Motor neuron (in vitro differentiated cells): ENCODE results near the gene HSD11B1. TPM values are rescaled to one million over a fixed set of nuclear protein-coding genes. Genes with fewer than 3 reads are reported as not detected.

ENCODE experiments used
- ATAC-seq, 8 experiments: fragments of 200-7000 bp; cut with Tn5 transposase; replicated peaks in 6 of 8; 2 replicates each; pipeline ENCODE4 v1.8.0; 2021; ENCODE audit warnings: mild to moderate bottlenecking in 8 of 8, moderate library complexity in 8 of 8
- H3K27ac ChIP-seq, 2 donors: fragments of 250-450 bp; sonication (Bioruptor Pico); 2 replicates each; pipeline ENCODE4 v1.9.0; 2021; ENCODE audit warnings: antibody characterized with exemption in 2 of 2, mild to moderate bottlenecking in 2 of 2, moderate library complexity in 1 of 2
- H3K4me1 ChIP-seq, 2 donors: fragments of 250-450 bp; sonication (Bioruptor Pico); replicated peaks in 1 of 2; 2 replicates each; pipeline ENCODE4 v1.6.1; 2021; ENCODE audit warnings: antibody characterized with exemption in 2 of 2, mild to moderate bottlenecking in 2 of 2, moderate library complexity in 1 of 2
- H3K4me3 ChIP-seq, 5 donors: fragments of 250-450 bp; sonication (Bioruptor Pico); 2 replicates each; pipeline ENCODE4 v1.9.0; 2021; ENCODE audit warnings: antibody characterized with exemption in 5 of 5, mild to moderate bottlenecking in 5 of 5, moderate library complexity in 4 of 5
- WGBS, 10 experiments: fragments of 450-650 bp; shearing (Covaris generic); methylation state at CpG; one replicate each; pipeline ENCODE4 v1.0.0; 2022; 5-methylcytosine and 5-hydroxymethylcytosine counted together
- in situ Hi-C, 9 experiments: fragments of 400-800 bp; cut with MboI; loops; one replicate each; pipeline ENCODE4 v1.15.0; 2021; ENCODE audit warnings: low sequenced_read_pairs in 9 of 9, low pct_unique_long_range_greater_than_20kb in 2 of 9; ENCODE audit not compliant: unreplicated experiment in 9 of 9
- total RNA-seq, 8 experiments: library from RNA; unstranded; fragments of 300-600 nt; gene quantifications; 2 replicates each; pipeline versions ENCODE4 v1.2.3 to v1.2.4, GENCODE V29; 2022

HSD11B1 gene
- 100 to 1,000 TPM in 1 of 8 experiments, 1 to 10 TPM in 1, under 1 TPM in 1, not detected in 5; 0.63 to 114 (median 2.8) TPM for total RNA-seq

GRCh38 chr1:209704584-209704983 lies at the start of gene HSD11B1:
TSS of gene HSD11B1 (plus strand) at chr1:209704846. CDS start at chr1:209704943, 97 bp downstream.
- peak in 2 of 8 experiments; percentile 70 to 76 for ATAC-seq
- 11 to 100% (median 83%) methylated on average over 2 to 5 of the region's 6 CpGs; no CpG with 5 or more reads in 3 of the 10 experiments for WGBS, 10 experiments
- Histone ChIP-seq H3K4me3 (no peak within 1 kb of the TSS), H3K4me1 (peaks cover 10 to 11% of the 10 kb centered on the region in 2 donors), H3K27ac (no peak within 1 kb of the TSS)
- in situ Hi-C loops, result no loop called here

- Histone ChIP-seq H3K4me3 (no peak overlapping the region), H3K27ac (no peak overlapping the region), H3K4me1 (peaks cover 24 to 33% of the 10 kb centered on the region in 2 donors)
- in situ Hi-C loops, result no loop called here
- 50 to 100% (median 80%) methylated on average over 1 to 9 of the region's 9 CpGs; no CpG with 5 or more reads in 2 of the 10 experiments for WGBS, 10 experiments
- no peak for ATAC-seq
Measured at GRCh38 chr1:209655411-209656231, 49.0 kb upstream of the HSD11B1 start.

GRCh38 chr1:209657140-209657879 lies 47.3 kb upstream of the HSD11B1 start:
- no peak for ATAC-seq
- 32 to 87% (median 70%) methylated on average over 1 to 9 of the region's 9 CpGs; no CpG with 5 or more reads in 1 of the 10 experiments for WGBS, 10 experiments
- in situ Hi-C loops, result no loop called here
- Histone ChIP-seq H3K27ac (no peak overlapping the region), H3K4me3 (no peak overlapping the region), H3K4me1 (peaks cover 24 to 33% of the 10 kb centered on the region in 2 donors)

GRCh38 chr1:209657918-209658317 lies 46.7 kb upstream of the HSD11B1 start:
- no peak overlapping the region for H3K4me3 ChIP-seq

GRCh38 chr1:209659909-209660308 lies 44.7 kb upstream of the HSD11B1 start:
- H3K4me1 ChIP-seq, result peaks cover 24 to 33% of the 10 kb centered on the region in 2 donors
- no peak overlapping the region for H3K4me3 ChIP-seq
- WGBS, 10 experiments, result 15 to 56% (median 39%) methylated on average over 2 to 5 of the region's 5 CpGs
- peak overlapping the region; percentile 11 to 16 for H3K27ac ChIP-seq
- in situ Hi-C loops, result no loop called here
- peak in 4 of 8 experiments; percentile 19 to 74 (median 46) for ATAC-seq

More at GRCh38 chr1:209657918-209658317, 46.7 kb upstream of the HSD11B1 start:
- Histone ChIP-seq H3K4me1 (peaks cover 24 to 33% of the 10 kb centered on the region in 2 donors), H3K27ac (no peak overlapping the region)
- in situ Hi-C loops, result no loop called here
- no peak for ATAC-seq
- WGBS, 10 experiments, result 14 to 90% (median 80%) methylated on average over 1 to 5 of the region's 5 CpGs; no CpG with 5 or more reads in 1 of the 10 experiments

GRCh38 chr1:209661071-209661470 lies 43.6 kb upstream of the HSD11B1 start:
- H3K4me3 ChIP-seq, result no peak overlapping the region
- WGBS, 10 experiments, result 0 to 86% (median 71%) methylated on average over 1 of the region's 1 CpG; no CpG with 5 or more reads in 6 of the 10 experiments
- no peak for ATAC-seq
- H3K27ac ChIP-seq, result no peak overlapping the region
- H3K4me1 ChIP-seq, result peaks cover 24 to 33% of the 10 kb centered on the region in 2 donors
- in situ Hi-C loops, result no loop called here

GRCh38 chr1:209662879-209663327 lies 41.7 kb upstream of the HSD11B1 start:
- H3K4me3 ChIP-seq, result no peak overlapping the region
- in situ Hi-C loops, result no loop called here
- 83 to 100% (median 100%) methylated on average over 1 to 3 of the region's 3 CpGs; no CpG with 5 or more reads in 1 of the 10 experiments for WGBS, 10 experiments
- peaks cover 18 to 28% of the 10 kb centered on the region in 2 donors for H3K4me1 ChIP-seq
- ATAC-seq, result no peak
- no peak overlapping the region for H3K27ac ChIP-seq

- in situ Hi-C loops, result no loop called here
Measured at GRCh38 chr1:209667103-209667502, 37.5 kb upstream of the HSD11B1 start.

GRCh38 chr1:209667708-209668107 lies 36.9 kb upstream of the HSD11B1 start:
- no peak overlapping the region for H3K4me3 ChIP-seq
- WGBS, 10 experiments, result 33 to 95% (median 77%) methylated on average over 1 to 4 of the region's 4 CpGs; no CpG with 5 or more reads in 1 of the 10 experiments
- peak in 2 of 8 experiments; percentile 31 to 32 for ATAC-seq
- in situ Hi-C loops, result no loop called here
- no peak overlapping the region for H3K27ac ChIP-seq
- peaks cover 0 to 4% of the 10 kb centered on the region in 2 donors for H3K4me1 ChIP-seq

More at GRCh38 chr1:209667103-209667502, 37.5 kb upstream of the HSD11B1 start:
- Histone ChIP-seq H3K27ac (no peak overlapping the region), H3K4me3 (no peak overlapping the region), H3K4me1 (peaks cover 0 to 4% of the 10 kb centered on the region in 2 donors)
- WGBS, 10 experiments, result 50 to 100% (median 65%) methylated on average over 1 of the region's 1 CpG; no CpG with 5 or more reads in 6 of the 10 experiments
- ATAC-seq, result no peak

- no peak overlapping the region for H3K4me3 ChIP-seq
- H3K27ac ChIP-seq, result no peak overlapping the region
- peaks cover 21 to 27% of the 10 kb centered on the region in 2 donors for H3K4me1 ChIP-seq
- 0 to 100% (median 75%) methylated on average over 1 of the region's 1 CpG; no CpG with 5 or more reads in 7 of the 10 experiments for WGBS, 10 experiments
- in situ Hi-C loops, result no loop called here
- ATAC-seq, result no peak
Measured at GRCh38 chr1:209670441-209671082, 34.1 kb upstream of the HSD11B1 start.

GRCh38 chr1:209672705-209673630 lies 31.7 kb upstream of the HSD11B1 start:
- ATAC-seq, result no peak
- 39 to 100% (median 87%) methylated on average over 1 to 5 of the region's 5 CpGs; no CpG with 5 or more reads in 2 of the 10 experiments for WGBS, 10 experiments
- Histone ChIP-seq H3K27ac (no peak overlapping the region), H3K4me3 (no peak overlapping the region), H3K4me1 (peaks cover 32 to 36% of the 10 kb centered on the region in 2 donors)
- in situ Hi-C loops, result no loop called here
